Prostate gland (tissue), 2 donors: ENCODE results near the gene MYD88. TPM values are rescaled to one million over a fixed set of nuclear protein-coding genes. Genes with fewer than 3 reads are reported as not detected.

ENCODE experiments used
- DNase-seq: peaks from one replicate; pipeline ENCODE4 v3.0.0-alpha.2; 2019; ENCODE audit warnings: low spot score
- H3K27ac ChIP-seq, 2 donors: fragments of 200-600 bp; sonication (generic); 2 replicates each; pipeline ENCODE4 v1.5.1; 2017 to 2019
- H3K27me3 ChIP-seq: fragments of 200-600 bp; sonication (generic); replicated peaks from 2 replicates; pipeline ENCODE4 v1.5.1; 2019; ENCODE audit not compliant: insufficient read depth
- H3K36me3 ChIP-seq, 2 donors: fragments of 200-600 bp; sonication (generic); 1 replicate in 1 of 2; 2 replicates in 1 of 2; pipeline versions ENCODE4 v1.5.1 to v1.8.1; 2017 to 2019
- H3K4me1 ChIP-seq: fragments of 200-600 bp; sonication (generic); replicated peaks from 2 replicates; pipeline ENCODE4 v1.5.1; 2019
- H3K4me3 ChIP-seq, 2 donors: fragments of 200-600 bp; sonication (generic); 2 replicates each; pipeline ENCODE4 v1.5.1; 2017 to 2019
- H3K9me3 ChIP-seq: fragments of 200-600 bp; sonication (generic); 2 replicates; pipeline ENCODE4 v1.5.1; 2017
- CTCF ChIP-seq, 4 experiments: fragments of 200-600 bp in 2 of 4; fragments of 450-650 bp in 2 of 4; sonication (generic) in 2 of 4; IDR thresholded peaks; 1 replicate in 3 of 4; 2 replicates in 1 of 4; pipeline ENCODE4 v1.5.1; 2016 to 2019; ENCODE audit warnings: antibody characterized with exemption in 4 of 4, mild to moderate bottlenecking in 2 of 4, moderate library complexity in 2 of 4
- POLR2A ChIP-seq: fragments of 450-650 bp; IDR thresholded peaks from one replicate; pipeline ENCODE4 v1.6.1; 2016; ENCODE audit warnings: antibody characterized with exemption, mild to moderate bottlenecking
- POLR2AphosphoS5 ChIP-seq: sonication (generic); formaldehyde crosslinking; IDR thresholded peaks from one replicate; pipeline ENCODE4 v1.6.1; 2017; ENCODE audit warnings: antibody characterized with exemption
- WGBS: methylation state at CpG from one replicate; pipeline ENCODE4 v1.1.5; 2018; 5-methylcytosine and 5-hydroxymethylcytosine counted together
- intact Hi-C: fragments of 100-400 bp; cut with DNase I; formaldehyde crosslinking; loops from one replicate; pipeline ENCODE4 v1.14.2; 2022
- total RNA-seq, 2 donors: library from RNA; depleted of rRNA; stranded (reverse); fragments of >200 nt; gene quantifications; one replicate each; pipeline ENCODE4 v1.1.0, GENCODE V29; 2016

Gene MYD88
- total RNA-seq, 2 donors from 2014 or later, result 21.4 to 30.8 TPM

- H3K27me3 ChIP-seq, result no peaks in the 10 kb centered on the region
- no peak overlapping the region for H3K4me3 ChIP-seq
- no peaks in the 10 kb centered on the region for H3K36me3 ChIP-seq
- intact Hi-C loops, result no loop called here
- no peak for DNase-seq
- no peaks in the 10 kb centered on the region for H3K9me3 ChIP-seq
- no peak for TF ChIP-seq POLR2AphosphoS5
- TF ChIP-seq CTCF (IDR thresholded peaks at IDR 0.05), result no peak
- no peak for TF ChIP-seq POLR2A
- peaks cover 3% of the 10 kb centered on the region for H3K4me1 ChIP-seq
- H3K27ac ChIP-seq, result no peak overlapping the region
- 75% methylated on average over 1 of the region's 1 CpG for WGBS
Observed at GRCh38 chr3:38142959-38143358, 4.5 kb downstream of the MYD88 start.

- no peaks in the 10 kb centered on the region for H3K9me3 ChIP-seq
- 83% methylated on average over 3 of the region's 3 CpGs for WGBS
- H3K4me1 ChIP-seq, result peaks cover 3% of the 10 kb centered on the region
- TF ChIP-seq POLR2A (no peak), CTCF (IDR thresholded peaks at IDR 0.05) (no peak), POLR2AphosphoS5 (no peak)
- no peak overlapping the region for H3K4me3 ChIP-seq
- DNase-seq, result no peak
- no peak overlapping the region for H3K27ac ChIP-seq
- no peaks in the 10 kb centered on the region for H3K27me3 ChIP-seq
- intact Hi-C loops, result no loop called here
- H3K36me3 ChIP-seq, result no peaks in the 10 kb centered on the region
Observed at GRCh38 chr3:38143511-38143910, 5.0 kb downstream of the MYD88 start.

- H3K4me3 ChIP-seq, result no peak overlapping the region
- H3K36me3 ChIP-seq, result no peaks in the 10 kb centered on the region
- no peaks in the 10 kb centered on the region for H3K9me3 ChIP-seq
- TF ChIP-seq CTCF (IDR thresholded peaks at IDR 0.05), result no peak
- no peak for TF ChIP-seq POLR2A
- no peak for TF ChIP-seq POLR2AphosphoS5
- no peak overlapping the region for H3K27ac ChIP-seq
- DNase-seq, result no peak
- no peaks in the 10 kb centered on the region for H3K27me3 ChIP-seq
- H3K4me1 ChIP-seq, result no peaks in the 10 kb centered on the region
- WGBS, result 90% methylated on average over 2 of the region's 2 CpGs
- intact Hi-C loops, result no loop called here
Observed at GRCh38 chr3:38146504-38146903, 8.0 kb downstream of the MYD88 start.

- H3K4me1 ChIP-seq, result no peaks in the 10 kb centered on the region
- no peaks in the 10 kb centered on the region for H3K27me3 ChIP-seq
- H3K9me3 ChIP-seq, result no peaks in the 10 kb centered on the region
- TF ChIP-seq POLR2A, result no peak
- no peak for TF ChIP-seq POLR2AphosphoS5
- TF ChIP-seq CTCF (IDR thresholded peaks at IDR 0.05), result no peak
- no peak overlapping the region for H3K27ac ChIP-seq
- no peak overlapping the region for H3K4me3 ChIP-seq
- H3K36me3 ChIP-seq, result no peaks in the 10 kb centered on the region
- WGBS, result 93% methylated on average over 3 of the region's 3 CpGs
- intact Hi-C loops, result no loop called here
- no peak for DNase-seq
Observed at GRCh38 chr3:38147421-38147820, 9.0 kb downstream of the MYD88 start.

GRCh38 chr3:38148311-38148882, 9.9 kb downstream of the MYD88 start:
- Histone ChIP-seq H3K27me3 (no peaks in the 10 kb centered on the region), H3K36me3 (no peaks in the 10 kb centered on the region), H3K4me1 (no peaks in the 10 kb centered on the region), H3K4me3 (no peak overlapping the region), H3K9me3 (no peaks in the 10 kb centered on the region), H3K27ac (no peak overlapping the region)
- 78% methylated on average over 5 of the region's 5 CpGs for WGBS
- no peak for DNase-seq
- TF ChIP-seq POLR2AphosphoS5, result no peak
- intact Hi-C loops, result no loop called here
